Peyer's patch (tissue), 4 donors: Measurements from ENCODE around the gene UBE2J2.

Source experiments
- POLR2A ChIP-seq, 2 donors: fragments of 450-650 bp; IDR thresholded peaks; one replicate each; pipeline ENCODE4 v1.5.1; 2017; ENCODE audit warnings: antibody characterized with exemption in 2 of 2, mild to moderate bottlenecking in 2 of 2, moderate library complexity in 2 of 2
- TF ChIP-seq, protein P1 (sequence below), 6 experiments: fragments of 450-650 bp in 4 of 6; fragments of 200-600 bp in 2 of 6; sonication (generic) in 1 of 6; IDR thresholded peaks; one replicate each; pipeline ENCODE4 v1.5.1; 2017 to 2019; ENCODE audit warnings: antibody characterized with exemption in 6 of 6, mild to moderate bottlenecking in 3 of 6, moderate library complexity in 1 of 6

- TF ChIP-seq, protein P1, sequence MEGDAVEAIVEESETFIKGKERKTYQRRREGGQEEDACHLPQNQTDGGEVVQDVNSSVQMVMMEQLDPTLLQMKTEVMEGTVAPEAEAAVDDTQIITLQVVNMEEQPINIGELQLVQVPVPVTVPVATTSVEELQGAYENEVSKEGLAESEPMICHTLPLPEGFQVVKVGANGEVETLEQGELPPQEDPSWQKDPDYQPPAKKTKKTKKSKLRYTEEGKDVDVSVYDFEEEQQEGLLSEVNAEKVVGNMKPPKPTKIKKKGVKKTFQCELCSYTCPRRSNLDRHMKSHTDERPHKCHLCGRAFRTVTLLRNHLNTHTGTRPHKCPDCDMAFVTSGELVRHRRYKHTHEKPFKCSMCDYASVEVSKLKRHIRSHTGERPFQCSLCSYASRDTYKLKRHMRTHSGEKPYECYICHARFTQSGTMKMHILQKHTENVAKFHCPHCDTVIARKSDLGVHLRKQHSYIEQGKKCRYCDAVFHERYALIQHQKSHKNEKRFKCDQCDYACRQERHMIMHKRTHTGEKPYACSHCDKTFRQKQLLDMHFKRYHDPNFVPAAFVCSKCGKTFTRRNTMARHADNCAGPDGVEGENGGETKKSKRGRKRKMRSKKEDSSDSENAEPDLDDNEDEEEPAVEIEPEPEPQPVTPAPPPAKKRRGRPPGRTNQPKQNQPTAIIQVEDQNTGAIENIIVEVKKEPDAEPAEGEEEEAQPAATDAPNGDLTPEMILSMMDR (IDR thresholded peaks at IDR 0.05): no peak
- no peak for TF ChIP-seq POLR2A (IDR thresholded peaks at IDR 0.05)
Measured at GRCh38 chr1:1262758-1263157, 10.9 kb downstream of the UBE2J2 start.
